NCI-H446 (cell line): Measurements from ENCODE around the gene OPN1LW.
"Not testable (repeated sequence)": the region's sequence is repeated elsewhere in the genome, so short reads cannot be mapped to it uniquely, and the experiment has no call there.

Experiments
- DNase-seq, 2 experiments: peaks; one replicate each; lab custom pipeline; 2025; lab: John Stamatoyannopoulos, UW

The OPN1LW gene

DNA sequence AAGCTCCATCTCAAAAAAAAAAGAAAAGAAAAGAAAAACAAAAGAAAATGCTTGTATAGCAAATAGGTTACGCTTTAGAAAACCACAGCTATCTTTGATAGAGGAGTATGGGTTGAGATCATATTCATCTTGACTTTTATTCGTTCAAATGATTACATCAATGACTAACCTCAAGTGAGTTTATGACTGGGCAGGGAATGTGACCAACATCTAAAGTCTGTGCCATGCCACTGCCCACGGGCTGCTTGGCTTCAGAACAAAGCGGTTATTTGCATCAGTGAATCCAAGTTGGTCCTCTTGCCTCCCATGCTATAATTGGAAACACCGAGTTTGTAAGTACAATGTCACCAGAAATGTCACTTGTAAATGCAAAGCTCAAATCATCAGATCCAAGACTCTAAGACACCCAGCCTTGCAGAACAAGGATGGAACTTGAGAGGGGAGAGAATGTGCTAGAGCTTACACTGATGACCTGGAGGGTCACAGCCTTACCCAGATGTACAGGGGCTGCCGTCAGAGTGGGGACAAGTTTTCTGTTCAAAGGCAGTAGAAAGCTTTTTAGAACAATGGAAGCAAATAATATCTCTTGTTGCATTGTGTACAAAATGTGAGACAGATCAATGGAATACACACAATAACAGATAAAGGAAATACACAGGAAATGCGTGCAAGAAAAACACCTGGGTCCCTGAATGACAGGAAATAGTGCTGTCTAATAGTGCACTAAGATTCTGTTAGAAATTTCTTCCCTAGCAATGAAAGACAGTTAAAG lies 8.4 kb upstream of the OPN1LW start:
- DNase-seq = no peak

DNA sequence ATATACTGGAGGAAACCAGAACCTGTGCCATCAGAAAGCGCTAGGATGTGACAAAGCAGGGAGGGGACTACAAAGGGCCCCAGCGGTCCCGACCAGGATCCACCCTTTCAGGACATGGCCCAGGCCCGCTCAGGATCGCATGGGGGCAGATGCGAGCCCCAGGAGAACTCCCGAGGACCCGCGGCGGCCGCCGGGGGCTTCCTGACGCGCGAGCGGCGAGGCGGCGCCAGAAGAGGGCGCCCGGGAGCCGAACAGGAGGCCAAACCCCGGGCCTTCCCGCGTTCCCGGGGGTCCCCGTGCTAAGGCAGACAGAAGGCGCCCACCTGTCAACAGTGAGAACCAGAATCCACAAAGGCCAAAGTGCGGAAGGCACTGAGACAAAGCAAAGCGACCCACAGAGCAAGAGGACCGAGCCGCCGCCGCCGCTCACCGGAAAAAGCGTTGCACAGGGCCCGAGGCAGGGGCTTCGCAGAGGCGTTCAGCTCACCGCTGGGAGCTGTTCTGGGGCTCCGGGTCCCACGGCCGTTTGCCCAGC lies 7.3 kb upstream of the OPN1LW start:
- peak; percentile 1 to 59 for DNase-seq

DNA sequence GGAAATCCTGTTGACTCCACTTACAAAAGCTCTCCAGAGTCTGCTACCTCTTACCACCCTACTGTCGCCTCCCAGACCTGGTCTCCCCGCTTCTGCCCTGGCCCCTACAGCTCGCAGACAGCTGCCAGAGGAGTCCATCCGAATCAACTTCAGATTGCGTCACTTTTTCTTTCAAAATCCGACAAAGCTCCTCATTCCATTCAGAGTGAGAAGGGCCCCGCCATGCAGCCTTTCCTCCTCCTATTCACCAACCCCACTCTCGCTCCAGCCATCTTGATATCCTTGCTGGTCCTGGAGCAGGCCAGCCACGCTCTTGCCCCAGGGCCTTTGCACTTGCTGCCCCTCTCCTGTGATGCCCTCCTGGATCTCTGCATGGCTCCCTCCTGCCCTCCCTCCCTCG lies 5.2 kb upstream of the OPN1LW start:
- DNase-seq = no peak

DNA sequence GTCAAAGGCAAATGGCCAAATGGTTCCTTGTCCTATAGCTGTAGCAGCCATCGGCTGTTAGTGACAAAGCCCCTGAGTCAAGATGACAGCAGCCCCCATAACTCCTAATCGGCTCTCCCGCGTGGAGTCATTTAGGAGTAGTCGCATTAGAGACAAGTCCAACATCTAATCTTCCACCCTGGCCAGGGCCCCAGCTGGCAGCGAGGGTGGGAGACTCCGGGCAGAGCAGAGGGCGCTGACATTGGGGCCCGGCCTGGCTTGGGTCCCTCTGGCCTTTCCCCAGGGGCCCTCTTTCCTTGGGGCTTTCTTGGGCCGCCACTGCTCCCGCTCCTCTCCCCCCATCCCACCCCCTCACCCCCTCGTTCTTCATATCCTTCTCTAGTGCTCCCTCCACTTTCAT lies 3.8 kb upstream of the OPN1LW start:
- no peak for DNase-seq

DNA sequence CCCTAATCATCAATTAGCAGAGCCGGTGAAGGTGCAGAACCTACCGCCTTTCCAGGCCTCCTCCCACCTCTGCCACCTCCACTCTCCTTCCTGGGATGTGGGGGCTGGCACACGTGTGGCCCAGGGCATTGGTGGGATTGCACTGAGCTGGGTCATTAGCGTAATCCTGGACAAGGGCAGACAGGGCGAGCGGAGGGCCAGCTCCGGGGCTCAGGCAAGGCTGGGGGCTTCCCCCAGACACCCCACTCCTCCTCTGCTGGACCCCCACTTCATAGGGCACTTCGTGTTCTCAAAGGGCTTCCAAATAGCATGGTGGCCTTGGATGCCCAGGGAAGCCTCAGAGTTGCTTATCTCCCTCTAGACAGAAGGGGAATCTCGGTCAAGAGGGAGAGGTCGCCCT lies 3.3 kb upstream of the OPN1LW start:
- no peak for DNase-seq

DNA sequence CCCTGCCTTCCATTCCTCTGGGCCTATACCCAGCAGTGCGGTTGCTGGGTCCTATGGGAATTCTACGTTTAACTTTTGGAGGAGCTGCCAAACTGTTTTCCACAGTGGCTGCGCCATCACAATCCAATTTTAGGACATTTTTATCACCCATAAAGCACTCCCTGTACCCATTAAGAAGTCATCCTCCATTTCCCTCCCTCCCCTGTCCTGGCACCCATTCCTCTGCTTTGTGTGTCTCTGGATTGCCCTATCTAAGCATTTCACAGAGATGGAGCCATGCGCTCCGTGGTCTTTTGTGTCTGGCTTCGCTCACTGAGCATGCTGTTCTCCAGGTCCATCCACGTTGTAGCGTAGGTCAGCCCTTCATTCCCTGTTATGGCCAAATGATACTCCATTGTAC lies 1.7 kb upstream of the OPN1LW start:
- DNase-seq = no peak

DNA sequence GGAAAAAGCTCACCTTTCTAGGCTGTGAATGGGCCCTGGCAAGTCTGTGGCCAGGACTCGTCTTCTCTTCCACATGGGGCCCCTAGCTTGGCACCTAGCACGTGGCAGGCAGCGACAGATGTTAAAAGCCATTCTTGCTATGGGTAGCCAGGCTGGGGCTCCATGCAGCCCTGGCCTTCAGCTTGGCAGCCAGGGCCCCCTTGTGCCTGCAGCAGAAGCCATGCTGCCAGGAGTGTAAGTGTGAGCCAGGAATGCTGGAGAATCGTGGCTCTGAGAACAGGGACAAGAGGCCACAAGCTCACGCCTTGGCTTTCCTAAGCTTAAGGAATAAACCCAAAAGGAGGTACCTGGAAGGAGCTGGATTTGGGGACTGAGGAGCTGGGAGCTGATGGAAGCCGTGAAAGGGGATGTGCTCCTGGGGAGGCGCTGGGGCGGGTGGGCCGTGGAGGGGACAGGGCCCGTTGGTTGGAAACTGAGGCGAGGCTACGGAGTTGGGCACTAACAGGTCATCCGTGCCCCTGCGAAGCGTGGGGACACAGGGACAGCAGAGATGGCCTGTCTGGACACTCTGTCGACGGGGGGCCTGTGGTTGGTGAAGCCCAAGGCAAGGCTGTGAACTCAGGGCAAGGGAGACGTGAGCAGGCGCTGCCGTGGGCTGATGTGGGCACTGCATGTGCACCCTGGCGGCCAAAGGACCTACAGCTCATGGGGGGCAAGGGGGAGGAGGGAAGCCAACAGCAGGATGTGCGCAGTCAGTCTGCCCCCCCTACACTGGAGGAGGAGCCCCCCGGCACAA lies 895 bp upstream of the OPN1LW start:
- no peak for DNase-seq

DNA sequence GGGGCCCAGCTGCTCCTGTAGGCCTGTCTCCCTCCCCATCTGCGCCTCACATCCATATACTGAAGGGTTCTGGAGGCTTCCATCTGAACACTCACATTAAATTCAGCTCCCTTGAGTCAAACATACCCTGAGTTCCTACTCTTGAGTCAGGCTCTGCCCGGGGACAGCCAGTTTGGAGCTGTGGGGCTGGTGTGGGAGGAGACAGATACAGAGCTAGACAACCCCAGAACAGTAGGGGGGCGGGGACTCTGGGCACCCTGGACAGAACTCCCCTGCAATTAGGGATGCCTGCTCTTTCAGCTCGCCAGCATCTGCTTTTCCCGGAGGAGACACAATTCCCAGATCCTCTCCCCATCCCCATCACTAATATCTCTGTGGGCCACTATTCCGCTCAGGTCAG lies 7.0 kb downstream of the OPN1LW start:
- DNase-seq = not testable (repeated sequence)

DNA sequence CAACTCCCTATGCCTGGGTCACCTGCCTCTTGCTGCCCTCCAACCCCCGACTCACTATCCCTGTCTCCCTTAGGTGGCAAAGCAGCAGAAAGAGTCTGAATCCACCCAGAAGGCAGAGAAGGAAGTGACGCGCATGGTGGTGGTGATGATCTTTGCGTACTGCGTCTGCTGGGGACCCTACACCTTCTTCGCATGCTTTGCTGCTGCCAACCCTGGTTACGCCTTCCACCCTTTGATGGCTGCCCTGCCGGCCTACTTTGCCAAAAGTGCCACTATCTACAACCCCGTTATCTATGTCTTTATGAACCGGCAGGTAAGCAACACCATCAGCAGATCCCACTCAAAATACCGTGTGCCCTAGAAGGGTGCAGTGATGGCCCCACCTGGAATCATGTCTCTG lies 12.2 kb downstream of the OPN1LW start:
- not testable (repeated sequence) for DNase-seq

DNA sequence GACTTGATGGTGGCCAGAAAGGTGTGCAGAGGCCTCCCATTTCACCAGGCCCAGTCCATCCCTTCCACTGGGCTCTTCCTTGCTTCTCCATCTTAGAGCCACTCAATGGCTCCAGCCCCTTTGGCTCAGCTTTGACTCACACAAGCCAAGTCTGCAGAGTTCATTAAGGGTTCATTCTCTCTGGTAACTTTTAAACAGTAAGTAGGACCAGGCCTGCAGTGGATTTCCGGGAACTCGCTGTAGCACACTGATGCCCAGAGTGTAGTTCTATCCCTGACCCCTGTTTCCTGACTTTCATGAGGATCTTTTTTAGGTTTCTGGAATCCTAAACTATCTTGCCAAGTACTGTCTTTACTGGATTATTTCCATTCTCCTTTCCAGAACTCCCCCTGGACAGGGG lies 13.2 kb downstream of the OPN1LW start:
- not testable (repeated sequence) for DNase-seq

DNA sequence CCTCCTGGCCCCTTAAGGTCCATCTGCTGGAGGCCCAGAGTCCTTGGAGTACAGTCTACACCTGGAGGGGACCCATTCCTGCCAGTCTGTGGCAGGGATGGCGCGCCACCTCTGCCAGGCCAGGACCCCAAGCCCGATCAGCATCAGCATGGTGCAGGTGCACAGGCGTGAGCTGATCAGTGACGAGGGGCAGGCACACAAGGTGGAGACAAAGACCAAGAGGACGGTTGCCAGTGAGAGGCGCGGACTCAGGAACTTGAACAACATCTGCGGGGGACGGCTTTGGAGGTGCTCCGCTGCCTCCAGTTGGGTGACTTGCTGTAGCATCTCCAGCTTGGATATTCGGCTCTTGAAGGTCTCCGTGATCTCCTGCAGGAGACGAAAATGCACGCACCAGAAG lies 15.3 kb downstream of the OPN1LW start:
- DNase-seq = not testable (repeated sequence)

DNA sequence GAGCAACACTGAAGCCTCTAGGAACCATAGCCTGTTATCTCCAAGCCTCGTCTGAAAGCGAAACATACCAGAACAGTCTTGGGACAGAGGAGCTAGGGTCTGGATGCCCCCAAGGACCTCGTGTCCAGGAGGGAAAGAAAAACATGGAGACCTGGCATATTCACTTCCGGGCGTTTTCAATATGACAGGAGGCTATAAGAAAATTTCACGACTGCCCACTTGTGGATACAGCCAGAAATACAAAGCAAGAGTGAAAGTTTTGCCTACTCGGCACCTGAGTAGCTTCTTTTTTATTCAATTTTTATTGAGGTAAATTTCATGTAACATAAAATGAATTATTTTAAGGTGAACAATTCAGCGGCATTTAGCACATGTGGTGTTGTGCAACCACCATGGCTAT lies 20.9 kb downstream of the OPN1LW start:
- not testable (repeated sequence) for DNase-seq

DNA sequence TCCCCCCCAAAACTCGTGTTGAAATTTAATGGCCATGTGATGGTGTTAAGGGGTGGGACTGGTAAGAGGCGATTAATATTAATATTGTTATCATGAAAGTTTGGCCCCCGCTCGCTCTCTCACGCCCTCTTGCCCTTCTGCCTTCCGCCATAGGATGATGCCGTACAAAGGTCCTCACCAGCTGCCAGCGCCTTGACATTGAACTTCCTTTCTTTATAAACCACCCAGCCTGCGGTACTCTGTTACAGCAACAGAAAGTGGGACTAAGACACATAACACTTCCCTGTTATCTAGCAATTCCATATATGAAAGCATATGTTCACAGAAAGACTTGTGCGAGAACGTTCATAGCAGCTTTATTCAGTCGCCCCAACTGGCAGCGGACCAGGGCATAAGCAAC lies 24.3 kb downstream of the OPN1LW start:
- DNase-seq = not testable (repeated sequence)

DNA sequence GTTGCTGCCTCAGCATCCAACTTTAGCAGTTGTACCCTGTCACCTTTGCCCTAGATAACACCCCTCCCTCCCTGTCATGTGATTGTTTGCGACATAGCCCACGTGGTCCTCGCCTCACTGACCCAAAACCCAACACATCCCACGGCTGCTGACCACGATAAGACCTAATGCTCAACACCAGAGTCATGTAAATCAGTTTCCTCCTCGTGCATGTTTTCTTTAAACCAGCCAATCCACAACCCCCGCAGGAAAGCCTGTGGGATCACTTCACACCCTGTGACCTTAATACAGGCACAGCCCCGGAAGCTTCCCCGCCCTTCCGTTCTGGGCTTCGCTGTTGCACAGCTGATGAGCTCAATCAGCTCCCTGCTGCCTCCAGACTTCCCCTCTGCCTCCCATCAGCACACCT lies 28.5 kb downstream of the OPN1LW start:
- not testable (repeated sequence) for DNase-seq

DNA sequence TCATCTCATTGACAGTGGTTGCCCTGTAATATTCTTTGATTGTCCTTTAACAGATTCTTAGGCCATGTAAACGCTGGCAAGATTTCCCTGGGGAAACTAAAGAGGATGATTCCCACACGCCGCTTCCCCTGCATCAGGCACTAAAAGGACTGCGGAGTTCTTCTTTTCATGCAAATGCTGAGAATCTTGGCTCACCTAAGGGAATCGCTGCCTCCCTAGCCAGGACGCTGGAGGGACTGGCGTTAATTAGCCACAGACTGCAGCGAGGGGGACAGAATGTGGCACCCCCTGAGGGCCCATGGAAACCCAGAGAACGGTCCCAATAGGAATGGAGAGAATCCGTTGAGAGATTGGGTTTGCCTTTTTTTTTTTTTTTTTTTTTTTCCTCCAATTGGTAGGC lies 30.3 kb downstream of the OPN1LW start:
- not testable (repeated sequence) for DNase-seq

DNA sequence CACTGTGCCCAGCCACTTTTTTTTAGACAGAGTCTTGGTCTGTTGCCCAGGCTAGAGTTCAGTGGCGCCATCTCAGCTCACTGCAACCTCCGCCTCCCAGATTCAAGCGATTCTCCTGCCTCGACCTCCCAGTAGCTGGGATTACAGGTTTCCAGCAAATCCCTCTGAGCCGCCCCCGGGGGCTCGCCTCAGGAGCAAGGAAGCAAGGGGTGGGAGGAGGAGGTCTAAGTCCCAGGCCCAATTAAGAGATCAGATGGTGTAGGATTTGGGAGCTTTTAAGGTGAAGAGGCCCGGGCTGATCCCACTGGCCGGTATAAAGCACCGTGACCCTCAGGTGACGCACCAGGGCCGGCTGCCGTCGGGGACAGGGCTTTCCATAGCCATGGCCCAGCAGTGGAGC lies 38.3 kb downstream of the OPN1LW start, which contains the start of gene OPN1MW:
OPN1MW (plus strand) TSS at position 301 of the 400 bp plus-strand sequence; CDS start at position 383, 82 bp downstream.
- DNase-seq = not testable (repeated sequence)

DNA sequence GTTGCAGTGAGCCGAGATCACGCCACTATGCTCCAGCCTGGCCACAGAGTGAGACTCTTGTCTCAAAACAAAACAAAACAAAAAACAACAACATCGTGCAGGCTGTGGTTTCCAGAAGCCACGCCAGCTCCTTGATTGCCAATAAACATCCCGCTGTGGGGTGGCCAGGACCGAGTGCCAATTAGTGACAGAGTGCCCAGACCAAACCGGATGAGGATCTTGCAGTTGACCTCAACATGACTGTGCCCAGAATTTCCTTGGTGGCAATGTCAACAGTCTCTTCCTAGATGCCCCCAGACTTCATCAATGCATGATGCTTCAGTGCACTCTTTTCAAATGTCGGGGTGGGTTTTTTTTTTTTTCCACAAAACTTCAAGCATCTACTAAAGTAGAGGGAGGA lies 39.8 kb downstream of the OPN1LW start:
- not testable (repeated sequence) for DNase-seq

DNA sequence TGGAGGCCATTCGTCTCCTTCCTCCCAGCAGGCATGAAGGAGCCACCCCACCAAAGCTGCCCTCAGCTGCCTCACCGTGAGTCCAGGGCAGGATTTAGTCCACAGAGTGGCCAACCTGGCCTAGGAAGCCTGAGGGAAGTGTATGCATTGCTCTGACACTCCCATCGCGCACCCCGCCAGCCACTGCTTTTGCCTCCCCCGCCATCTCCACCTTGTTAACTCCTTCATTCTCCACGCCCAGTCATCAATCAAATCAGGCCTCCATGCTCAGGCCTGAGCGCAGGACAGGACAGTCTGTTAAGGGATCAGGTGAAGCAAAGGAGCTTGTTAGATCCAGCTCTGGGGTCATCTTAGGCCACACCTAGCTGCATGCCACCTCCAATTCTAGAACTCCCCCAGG lies 48.8 kb downstream of the OPN1LW start:
- DNase-seq = not testable (repeated sequence)

DNA sequence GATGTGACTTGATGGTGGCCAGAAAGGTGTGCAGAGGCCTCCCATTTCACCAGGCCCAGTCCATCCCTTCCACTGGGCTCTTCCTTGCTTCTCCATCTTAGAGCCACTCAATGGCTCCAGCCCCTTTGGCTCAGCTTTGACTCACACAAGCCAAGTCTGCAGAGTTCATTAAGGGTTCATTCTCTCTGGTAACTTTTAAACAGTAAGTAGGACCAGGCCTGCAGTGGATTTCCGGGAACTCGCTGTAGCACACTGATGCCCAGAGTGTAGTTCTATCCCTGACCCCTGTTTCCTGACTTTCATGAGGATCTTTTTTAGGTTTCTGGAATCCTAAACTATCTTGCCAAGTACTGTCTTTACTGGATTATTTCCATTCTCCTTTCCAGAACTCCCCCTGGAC lies 50.3 kb downstream of the OPN1LW start:
- not testable (repeated sequence) for DNase-seq

DNA sequence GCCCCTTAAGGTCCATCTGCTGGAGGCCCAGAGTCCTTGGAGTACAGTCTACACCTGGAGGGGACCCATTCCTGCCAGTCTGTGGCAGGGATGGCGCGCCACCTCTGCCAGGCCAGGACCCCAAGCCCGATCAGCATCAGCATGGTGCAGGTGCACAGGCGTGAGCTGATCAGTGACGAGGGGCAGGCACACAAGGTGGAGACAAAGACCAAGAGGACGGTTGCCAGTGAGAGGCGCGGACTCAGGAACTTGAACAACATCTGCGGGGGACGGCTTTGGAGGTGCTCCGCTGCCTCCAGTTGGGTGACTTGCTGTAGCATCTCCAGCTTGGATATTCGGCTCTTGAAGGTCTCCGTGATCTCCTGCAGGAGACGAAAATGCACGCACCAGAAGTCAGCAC lies 52.4 kb downstream of the OPN1LW start:
- DNase-seq = not testable (repeated sequence)
